Right lobe of liver (tissue), 4 donors: Measurements from ENCODE around the gene TRPV2.

ENCODE experiments used
- CTCF ChIP-seq, 4 donors: fragments of 200-600 bp in 3 of 4; fragments of 450-650 bp in 1 of 4; IDR thresholded peaks; one replicate each; pipeline versions ENCODE4 v1.5.1 to v1.8.0; 2016 to 2022; ENCODE audit warnings: antibody characterized with exemption in 4 of 4, mild to moderate bottlenecking in 2 of 4
- POLR2A ChIP-seq: fragments of 450-650 bp; IDR thresholded peaks from one replicate; pipeline ENCODE4 v1.6.1; 2017; ENCODE audit warnings: antibody characterized with exemption, mild to moderate bottlenecking
- donor health status: DM: no; HTN: no; CAD: no.
- donor health status: DM: no; HTN: no; CAD: no.
- donor health status: DM: no; HTN: yes; CAD: no.

GRCh38 chr17:16437083-16437482, 21.7 kb downstream of the TRPV2 start:
- TF ChIP-seq CTCF (IDR thresholded peaks at IDR 0.05) (no peak), POLR2A (no peak)
